ENCODE data around the gene CXXC1.
A peak's percentile ranks its signal among the peaks of the same experiment; 100 is the strongest.
"Not testable (repeated sequence)": the region's sequence is repeated elsewhere in the genome, so short reads cannot be mapped to it uniquely, and the experiment has no call there.

CXXC1 gene

DNA sequence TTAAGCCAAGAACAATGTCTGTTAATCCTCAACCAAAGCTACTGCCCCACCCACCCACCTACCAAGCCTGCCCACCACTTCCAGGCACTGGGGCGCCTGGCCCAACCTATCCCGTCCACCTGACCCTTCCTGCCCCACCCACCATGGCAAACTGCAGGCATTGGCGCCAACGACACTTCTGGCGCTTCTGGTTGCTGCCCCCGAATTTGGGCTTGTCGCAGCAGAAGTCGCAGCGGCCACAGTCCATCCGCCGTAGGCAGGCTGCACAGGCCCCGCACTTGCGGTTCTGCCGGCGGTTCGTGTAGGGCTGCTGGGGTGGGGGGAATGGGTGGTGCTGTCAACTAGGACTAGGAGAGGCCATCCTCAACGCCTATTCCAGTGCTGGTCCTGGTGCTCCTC is 13.4 kb downstream of the CXXC1 start:
- DNase-seq, result no peak

GRCh38 chr18:50273203-50274043 is 14.1 kb downstream of the CXXC1 start:
- DNase-seq, result no peak

- DNase-seq, result no peak
Measured at GRCh38 chr18:50272568-50272967, 14.9 kb downstream of the CXXC1 start.

- DNase-seq, result peak; percentile 61 to 67 (median 64)
Measured at GRCh38 chr18:50268022-50268747, 19.3 kb downstream of the CXXC1 start.

DNA sequence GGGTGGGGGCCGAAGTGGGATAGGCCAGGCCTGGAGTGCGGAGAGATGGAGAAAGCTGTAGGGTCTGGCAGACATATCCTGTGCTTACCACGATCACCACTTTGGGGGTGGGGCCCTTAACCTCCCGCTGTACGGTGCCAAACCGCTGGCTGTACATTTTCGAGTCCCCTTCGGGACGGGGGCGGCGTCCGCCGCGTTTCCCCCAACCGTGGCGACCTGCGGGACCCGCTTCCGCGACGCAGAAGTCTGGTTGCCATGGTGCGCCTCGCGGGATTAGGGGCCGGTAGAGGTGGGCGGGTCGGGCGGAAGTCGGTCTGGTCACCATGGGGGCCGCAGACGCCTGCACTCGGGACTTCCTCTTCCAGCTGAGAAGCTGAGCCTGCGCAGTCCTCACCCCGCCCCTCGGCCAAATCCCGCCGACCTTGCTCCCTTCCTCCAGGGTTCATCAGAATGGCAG is 21.2 kb downstream of the CXXC1 start, which contains the start of gene CFAP53:
TSS of gene CFAP53 (minus strand) at position 248 of the 457 bp plus-strand sequence. CDS start at position 157, 91 bp downstream.
- peak; percentile 68 to 73 (median 69) for DNase-seq

- no peak for DNase-seq
Measured at GRCh38 chr18:50262977-50263376, 24.5 kb downstream of the CXXC1 start.

DNA sequence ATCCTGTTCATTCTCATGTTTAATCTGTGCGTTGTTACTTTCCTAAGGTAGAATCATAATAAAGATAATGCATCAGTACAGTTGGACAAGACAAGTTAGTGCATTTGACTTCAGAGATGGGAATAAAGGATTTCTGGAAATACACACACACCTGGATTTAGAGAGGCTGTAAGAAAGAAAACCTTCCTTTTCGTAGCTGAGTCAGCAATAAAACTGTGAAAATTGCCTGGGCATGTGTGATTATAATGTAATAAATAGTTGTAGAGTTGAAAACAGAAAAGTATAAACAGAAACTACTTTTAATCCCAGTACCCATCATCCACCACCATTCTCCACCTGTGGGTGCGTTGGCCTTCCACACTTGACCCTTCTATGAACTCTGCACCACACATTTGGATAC is 36.6 kb downstream of the CXXC1 start:
- no peak for DNase-seq

DNA sequence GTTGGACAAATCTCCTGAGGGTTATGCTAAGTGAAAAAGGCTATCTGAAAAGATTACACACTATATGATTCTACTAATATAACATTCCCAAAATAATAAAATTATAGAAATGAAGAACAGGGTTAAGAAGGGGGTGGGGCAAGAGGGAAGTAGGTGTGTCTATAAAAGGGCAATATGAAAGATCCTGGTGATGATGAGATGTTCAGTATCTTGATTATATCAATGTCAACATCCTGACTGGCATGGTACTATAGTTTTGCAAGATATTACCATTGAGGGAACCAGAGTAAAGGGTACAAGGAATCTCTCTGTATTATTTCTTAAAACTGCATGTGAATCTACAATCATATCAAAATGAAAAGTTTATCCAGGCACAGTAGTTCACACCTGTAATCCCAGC is 37.9 kb downstream of the CXXC1 start:
- DNase-seq, result no peak

DNA sequence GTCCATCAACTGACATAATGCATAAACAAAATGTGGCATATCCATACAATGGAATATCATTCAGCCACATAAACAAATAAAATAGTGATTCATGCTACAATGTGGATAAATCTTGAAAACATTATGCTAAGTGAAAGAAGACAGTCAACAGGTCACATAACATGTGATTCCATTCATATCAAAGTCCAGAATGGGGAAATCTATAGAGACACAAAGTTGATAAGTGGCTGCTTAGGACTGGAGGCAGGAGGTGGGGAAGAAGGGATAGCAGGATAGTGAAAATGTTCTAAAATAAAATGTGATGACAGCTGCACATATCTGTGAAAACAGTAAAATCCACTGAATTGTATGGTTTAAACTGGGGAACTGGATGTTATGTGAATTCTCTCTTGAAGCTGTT is 39.9 kb downstream of the CXXC1 start:
- DNase-seq, result no peak

DNA sequence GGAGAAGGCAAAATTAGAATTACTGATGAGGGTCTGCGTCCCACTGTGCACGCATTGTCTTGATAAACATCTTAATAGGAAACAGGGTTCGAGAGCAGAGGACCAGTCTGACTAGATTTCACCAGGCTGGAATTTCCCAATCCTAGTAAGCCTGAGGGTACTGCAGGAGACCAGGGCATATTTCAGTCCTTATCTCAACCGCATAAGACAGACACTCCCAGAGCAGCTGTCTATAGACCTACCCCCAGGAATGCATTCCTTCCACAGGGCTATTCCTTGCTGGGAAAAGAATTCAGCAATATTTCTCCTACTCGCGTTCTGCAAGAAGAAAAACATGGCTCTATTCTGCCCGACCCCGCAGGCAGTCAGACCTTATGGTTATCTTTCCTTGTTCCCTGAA is 45.7 kb downstream of the CXXC1 start:
- DNase-seq, result not testable (repeated sequence)

DNA sequence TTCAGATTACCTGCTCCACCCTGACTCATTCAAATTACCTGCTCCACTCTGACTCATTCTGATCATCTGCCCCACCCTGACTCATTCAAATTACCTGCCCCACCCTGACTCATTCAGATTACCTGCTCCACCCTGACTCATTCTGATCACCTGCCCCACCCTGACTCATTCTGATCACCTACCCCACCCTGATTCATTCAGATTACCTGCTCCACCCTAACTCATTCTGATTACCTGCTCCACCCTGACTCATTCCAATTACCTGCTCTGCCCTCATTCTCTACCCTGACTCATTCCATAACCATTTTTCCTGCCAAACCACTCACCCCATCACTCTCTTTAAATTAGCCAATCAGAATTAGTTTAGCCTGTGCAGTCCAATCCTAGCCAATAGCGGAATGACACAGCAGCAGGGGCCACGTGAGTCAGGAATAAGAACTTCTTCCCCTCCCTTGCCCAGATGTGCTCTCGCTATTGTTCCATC is 47.4 kb downstream of the CXXC1 start:
- DNase-seq, result no peak

DNA sequence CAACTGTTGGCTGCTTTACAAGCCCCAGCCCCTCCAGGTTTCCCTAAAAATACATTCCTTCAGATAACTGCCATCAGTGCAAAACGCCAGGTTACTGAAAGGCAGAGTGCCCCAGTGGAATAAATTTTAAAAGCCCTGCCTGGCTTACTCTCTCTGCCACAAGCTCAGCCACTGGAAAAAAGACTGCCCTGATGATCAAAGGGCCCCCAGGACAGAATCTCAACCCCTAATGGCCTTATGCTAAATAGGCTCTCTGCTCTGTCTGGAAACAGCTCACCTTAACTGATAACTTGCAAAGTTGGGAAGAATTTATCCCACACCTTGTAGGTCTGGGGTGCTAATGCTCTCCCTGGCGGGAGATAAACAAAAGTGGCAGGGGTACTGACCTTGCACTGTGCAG is 55.1 kb downstream of the CXXC1 start:
- DNase-seq, result no peak

All from activated CD4-positive, CD25-positive, alpha-beta regulatory T cell (primary cell).